IMR-90 (cell line): Measurements from ENCODE around the gene PTGR3. TPM values are rescaled to one million over a fixed set of nuclear protein-coding genes. Genes with fewer than 3 reads are reported as not detected.

Experiments
- ATAC-seq: fragments of 200-7000 bp; cut with Tn5 transposase; 2 replicates; pipeline ENCODE4 v1.9.1; 2020; ENCODE audit warnings: low read depth, mild to moderate bottlenecking, moderate library complexity
- BruUV-seq: library from RNA; stranded (reverse); fragments of 400-500 nt; replicated peaks from 2 replicates; lab custom pipeline; 2021; lab: Mats Ljungman, UMichigan
- CTCF ChIA-PET: fragments of 300-600 bp; formaldehyde crosslinking; extraction: SDS; loops from one replicate; lab custom pipeline; 2021; ENCODE audit warnings: antibody characterized with exemption; lab: Yijun Ruan, JAX
- POLR2A ChIA-PET: fragments of 300-600 bp; sonication (Branson Sonifier 250); formaldehyde crosslinking; loops from one replicate; lab custom pipeline; 2022; ENCODE audit warnings: antibody characterized with exemption; ENCODE audit not compliant: unreplicated experiment; lab: Charles Lee
- DNase-seq: peaks from one replicate; pipeline ENCODE4 v3.0.0; 2013
- H2AFZ ChIP-seq: replicated peaks from 2 replicates; pipeline ENCODE3; 2013; ENCODE audit warnings: low read length, mild to moderate bottlenecking; ENCODE audit not compliant: poor library complexity
- H2AK5ac ChIP-seq: 2 replicates; pipeline ENCODE4 v1.6.1; 2013; ENCODE audit warnings: low read depth, low read length, inconsistent platforms
- H2AK9ac ChIP-seq: replicated peaks from 2 replicates; pipeline ENCODE3; 2013; ENCODE audit warnings: mild to moderate bottlenecking, low read depth, low read length, moderate library complexity; ENCODE audit not compliant: poor library complexity
- H2BK120ac ChIP-seq: 2 replicates; pipeline ENCODE4 v1.6.1; 2013; ENCODE audit warnings: low read depth, low read length, inconsistent platforms
- H2BK15ac ChIP-seq: 3 replicates; pipeline ENCODE4 v1.6.1; 2013; ENCODE audit warnings: low read depth, low read length, inconsistent platforms
- H2BK20ac ChIP-seq: 2 replicates; pipeline ENCODE4 v1.6.1; 2013; ENCODE audit warnings: low read depth, mild to moderate bottlenecking, inconsistent platforms, low read length, moderate library complexity
- H2BK5ac ChIP-seq: 2 replicates; pipeline ENCODE4 v1.6.1; 2013; ENCODE audit warnings: mild to moderate bottlenecking, low read depth, low read length, inconsistent platforms; ENCODE audit not compliant: poor library complexity, severe bottlenecking
- H3K14ac ChIP-seq: replicated peaks from 2 replicates; pipeline ENCODE4 v1.6.1; 2013; ENCODE audit warnings: low read depth, low read length, inconsistent platforms
- H3K18ac ChIP-seq: 2 replicates; pipeline ENCODE4 v1.6.1; 2013; ENCODE audit warnings: low read depth, low read length, control low read depth
- H3K23ac ChIP-seq: 2 replicates; pipeline ENCODE4 v1.6.1; 2013; ENCODE audit warnings: low read depth, low read length, inconsistent platforms
- H3K27ac ChIP-seq: 2 replicates; pipeline ENCODE4 v1.5.1; 2013; ENCODE audit warnings: mild to moderate bottlenecking, control low read depth, low read length; ENCODE audit not compliant: insufficient read depth
- H3K27me3 ChIP-seq: 2 replicates; pipeline ENCODE4 v1.6.1; 2013; ENCODE audit warnings: low read length; ENCODE audit not compliant: control insufficient read depth, insufficient read depth
- H3K36me3 ChIP-seq: 2 replicates; pipeline ENCODE4 v1.6.1; 2013; ENCODE audit warnings: low read length, mixed read lengths; ENCODE audit not compliant: control insufficient read depth, insufficient read depth
- H3K4ac ChIP-seq: 2 replicates; pipeline ENCODE4 v1.6.1; 2013; ENCODE audit warnings: low read depth, low read length, inconsistent platforms
- H3K4me1 ChIP-seq: 2 replicates; pipeline ENCODE4 v1.6.1; 2013; ENCODE audit warnings: low read length, mixed read lengths; ENCODE audit not compliant: control insufficient read depth, insufficient read depth
- H3K4me2 ChIP-seq: 2 replicates; pipeline ENCODE4 v1.6.1; 2013; ENCODE audit warnings: low read depth, mild to moderate bottlenecking, control low read depth, low read length, moderate library complexity
- H3K4me3 ChIP-seq: 2 replicates; pipeline ENCODE4 v1.5.1; 2013; ENCODE audit warnings: low read depth, mild to moderate bottlenecking, control low read depth, low read length, moderate library complexity; ENCODE audit not compliant: insufficient read depth
- H3K56ac ChIP-seq: 2 replicates; pipeline ENCODE4 v1.6.1; 2013; ENCODE audit warnings: low read length, inconsistent platforms; ENCODE audit not compliant: insufficient read depth; ENCODE audit errors: extremely low read depth
- H3K79me1 ChIP-seq, 2 experiments: 2 replicates each; pipeline ENCODE4 v1.6.1; 2013; ENCODE audit warnings: low read length in 2 of 2, inconsistent platforms in 1 of 2, low read depth in 1 of 2
- H3K9ac ChIP-seq: 2 replicates; pipeline ENCODE4 v1.6.1; 2013; ENCODE audit warnings: low read depth, low read length, control low read depth
- H3K9me1 ChIP-seq: 2 replicates; pipeline ENCODE4 v1.6.1; 2013; ENCODE audit warnings: low read length, inconsistent platforms; ENCODE audit not compliant: insufficient read depth
- H3K9me3 ChIP-seq: 2 replicates; pipeline ENCODE4 v1.6.1; 2013; ENCODE audit warnings: low read length; ENCODE audit not compliant: control insufficient read depth, insufficient read depth
- H4K20me1 ChIP-seq: 2 replicates; pipeline ENCODE4 v1.6.1; 2013; ENCODE audit warnings: low read length, inconsistent platforms; ENCODE audit not compliant: insufficient read depth
- H4K5ac ChIP-seq: 2 replicates; pipeline ENCODE4 v1.6.1; 2013; ENCODE audit warnings: mild to moderate bottlenecking, low read depth, low read length, control low read depth
- H4K8ac ChIP-seq, 2 experiments: 2 replicates each; pipeline ENCODE4 v1.6.1; 2013; ENCODE audit warnings: low read depth in 2 of 2, low read length in 2 of 2, control low read depth in 1 of 2, inconsistent platforms in 1 of 2
- H4K91ac ChIP-seq: 2 replicates; pipeline ENCODE4 v1.6.1; 2013; ENCODE audit warnings: low read depth, low read length, inconsistent platforms; ENCODE audit not compliant: insufficient read depth
- BHLHE40 ChIP-seq: fragments of 150-350 bp; IDR thresholded peaks from 2 replicates; pipeline ENCODE4 v1.6.1; 2016; ENCODE audit warnings: mild to moderate bottlenecking, low read depth, low read length
- MAZ ChIP-seq: IDR thresholded peaks from 2 replicates; pipeline ENCODE4 v1.6.1; 2012; ENCODE audit warnings: low read depth, mild to moderate bottlenecking, low read length, improper control_type of control experiment, moderate library complexity, borderline replicate concordance
- RCOR1 ChIP-seq: IDR thresholded peaks from 2 replicates; pipeline ENCODE4 v1.6.1; 2012; ENCODE audit warnings: mild to moderate bottlenecking, low read length, improper control_type of control experiment; ENCODE audit not compliant: insufficient replicate concordance
- SMC3 ChIP-seq: fragments of 150-350 bp; IDR thresholded peaks from 2 replicates; pipeline ENCODE4 v1.6.1; 2016; ENCODE audit warnings: low read depth, mild to moderate bottlenecking, antibody characterized with exemption, low read length, moderate library complexity
- WGBS, 2 experiments: methylation state at CpG; one replicate each; pipeline versions ENCODE4 v1.1.5 to v1.1.7; 2013; ENCODE audit warnings: missing lambda C conversion rate in 2 of 2; ENCODE audit not compliant: insufficient read length in 1 of 2; ENCODE audit errors: extremely low coverage in 2 of 2; 5-methylcytosine and 5-hydroxymethylcytosine counted together
- dilution Hi-C: fragments of 300-500 bp; cut with HindIII; formaldehyde crosslinking; loops from one replicate; pipeline ENCODE4 v1.14.3; 2018; ENCODE audit warnings: low sequenced_read_pairs; ENCODE audit not compliant: unreplicated experiment
- in situ Hi-C: fragments of 300-500 bp; cut with MboI; formaldehyde crosslinking; loops from 3 replicates; pipeline ENCODE4 v1.14.3; 2019; ENCODE audit warnings: low sequenced_read_pairs, inconsistent platforms, mixed read lengths
- intact Hi-C: fragments of 100-400 bp; cut with micrococcal nuclease; formaldehyde crosslinking; loops from 2 replicates; pipeline ENCODE4 v1.10.0; 2022
- polyA plus RNA-seq, 3 experiments: library from polyadenylated mRNA; depleted of rRNA; stranded (reverse); fragments of >200 nt; gene quantifications; 2 replicates each; pipeline ENCODE4 v1.2.3, GENCODE V29; 2012; ENCODE audit warnings: low replicate concordance in 1 of 3
- total RNA-seq: library from RNA; depleted of rRNA; stranded (reverse); fragments of >200 nt; gene quantifications from 2 replicates; pipeline ENCODE4 v1.2.3, GENCODE V29; 2012

Gene PTGR3
- total and polyA plus RNA-seq, 2 of the 4 experiments (the other 2 are of a cell fraction) = 16.1 to 26.4 TPM

DNA sequence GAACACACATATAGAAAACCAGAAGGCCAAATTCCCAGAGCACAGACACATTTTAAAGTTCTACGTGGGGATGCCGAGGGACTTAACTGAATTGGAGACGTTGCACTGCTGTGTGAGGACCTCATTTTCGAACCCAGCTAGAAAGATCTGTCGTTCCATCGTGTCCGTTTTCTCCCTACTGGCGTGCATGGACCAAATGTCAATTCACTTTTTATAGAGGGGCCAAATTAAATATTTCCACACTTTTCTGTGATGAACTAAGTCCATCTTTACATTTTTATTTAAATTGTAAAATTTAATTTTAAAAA, 966 bp upstream of the PTGR3 start:
- peak overlapping the region; percentile 88 for H3K56ac ChIP-seq
- peaks cover 12 to 34% of the 10 kb centered on the region in 2 experiments for H3K79me1 ChIP-seq
- H3K4me3 ChIP-seq = peak overlapping the region; percentile 90
- H2BK20ac ChIP-seq = 0 out of 2 replicates have a peak overlapping the region, but pooled peaks have one; percentile 8
- peak overlapping the region; percentile 59 for H2AK9ac ChIP-seq
- POLR2A ChIA-PET = no interaction called here
- no CpG with 5 or more reads among the region's 8 CpGs for WGBS, 2 experiments
- peak overlapping the region; percentile 93 for H3K27ac ChIP-seq
- peak overlapping the region; percentile 62 for H4K91ac ChIP-seq
- H3K9me1 ChIP-seq = no peaks in the 10 kb centered on the region
- no peaks in the 10 kb centered on the region for H3K36me3 ChIP-seq
- ATAC-seq (no peak), DNase-seq (peak; percentile 53)
- in situ Hi-C loops = loop anchor here (5.0 to 25.0 kb wide), 2 partner anchors 272 to 1152 kb away; no protein-coding TSS in a partner anchor
- H3K14ac ChIP-seq = peak overlapping the region; percentile 64
- H3K27me3 ChIP-seq = no peaks in the 10 kb centered on the region
- dilution Hi-C loops = no loop called here
- H2BK120ac ChIP-seq = peak overlapping the region; percentile 74
- H2BK5ac ChIP-seq = peak overlapping the region; percentile 91
- intact Hi-C loops = loop anchor here (1.0 to 10.0 kb wide), 9 partner anchors 72 to 1137 kb away; no protein-coding TSS in a partner anchor
- peak overlapping the region; percentile 61 for H3K23ac ChIP-seq
- CTCF ChIA-PET = interaction anchor here (1.1 kb wide), 1 partner anchor 270 kb away, joined by 3 read pairs; no protein-coding TSS in a partner anchor
- peaks cover 5% of the 10 kb centered on the region for H3K4me1 ChIP-seq
- peak overlapping the region; percentile 75 for H3K4ac ChIP-seq
- peak overlapping the region; percentile 89 for H2AFZ ChIP-seq
- peak overlapping the region; percentile 82 for H3K9ac ChIP-seq
- peaks cover 4% of the 10 kb centered on the region; the same call in 1 of the 2 replicates for H4K20me1 ChIP-seq
- H4K5ac ChIP-seq = peak overlapping the region; percentile 90
- 0 out of 3 replicates have a peak overlapping the region, but pooled peaks have one; percentile 7 for H2BK15ac ChIP-seq
- H3K18ac ChIP-seq = peak overlapping the region; percentile 73
- peak overlapping the region; percentile 98 for H3K4me2 ChIP-seq
- peak overlapping the region; percentile 81 for H2AK5ac ChIP-seq
- no peaks in the 10 kb centered on the region for H3K9me3 ChIP-seq
- BruUV-seq = no TSS peak
- peak overlapping the region; percentile 57 to 64; a peak in 3 of 4 replicates for H4K8ac ChIP-seq
- no peak for TF ChIP-seq MAZ
- TF ChIP-seq BHLHE40 = no peak
- TF ChIP-seq SMC3 = no peak
- no peak for TF ChIP-seq RCOR1
